Activated T-cell treated with anti-CD3 and anti-CD28 coated beads for 48 hours (primary cell): ENCODE data around the gene ZNF837.
"Not testable (repeated sequence)": the region's sequence is repeated elsewhere in the genome, so short reads cannot be mapped to it uniquely, and the experiment has no call there.

Source experiments
- DNase-seq: peaks from one replicate; pipeline ENCODE4 v3.0.0-alpha.2; 2020; ENCODE audit warnings: low read depth

The ZNF837 gene

GRCh38 chr19:58395979-58396627 lies 15.3 kb upstream of the ZNF837 start:
- DNase-seq = no peak

- no peak for DNase-seq
These were observed 14.6 kb upstream of the ZNF837 start, which contains the start of gene RNF225 for GRCh38 chr19:58395220-58395978. Gene RNF225, plus strand, starts transcription at chr19:58395656. Its CDS starts 434 bp downstream, at chr19:58396090.

GRCh38 chr19:58394821-58395219 lies 14.0 kb upstream of the ZNF837 start:
- no peak for DNase-seq

DNA sequence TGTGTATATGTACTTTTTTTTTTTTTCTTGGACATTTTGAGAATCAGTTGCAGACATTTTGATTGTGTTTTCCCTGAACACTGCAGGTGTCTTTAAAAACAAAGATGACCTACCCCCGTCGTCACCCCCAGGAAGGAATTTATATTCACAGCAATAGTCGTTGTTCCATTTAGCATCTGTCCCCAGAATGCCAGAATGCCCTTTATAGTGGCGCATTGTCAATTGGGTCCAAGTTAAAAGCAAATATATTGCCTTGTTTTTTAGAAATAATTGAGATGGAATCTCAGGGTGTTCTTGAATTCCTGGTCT lies 12.8 kb upstream of the ZNF837 start:
- no peak for DNase-seq

DNA sequence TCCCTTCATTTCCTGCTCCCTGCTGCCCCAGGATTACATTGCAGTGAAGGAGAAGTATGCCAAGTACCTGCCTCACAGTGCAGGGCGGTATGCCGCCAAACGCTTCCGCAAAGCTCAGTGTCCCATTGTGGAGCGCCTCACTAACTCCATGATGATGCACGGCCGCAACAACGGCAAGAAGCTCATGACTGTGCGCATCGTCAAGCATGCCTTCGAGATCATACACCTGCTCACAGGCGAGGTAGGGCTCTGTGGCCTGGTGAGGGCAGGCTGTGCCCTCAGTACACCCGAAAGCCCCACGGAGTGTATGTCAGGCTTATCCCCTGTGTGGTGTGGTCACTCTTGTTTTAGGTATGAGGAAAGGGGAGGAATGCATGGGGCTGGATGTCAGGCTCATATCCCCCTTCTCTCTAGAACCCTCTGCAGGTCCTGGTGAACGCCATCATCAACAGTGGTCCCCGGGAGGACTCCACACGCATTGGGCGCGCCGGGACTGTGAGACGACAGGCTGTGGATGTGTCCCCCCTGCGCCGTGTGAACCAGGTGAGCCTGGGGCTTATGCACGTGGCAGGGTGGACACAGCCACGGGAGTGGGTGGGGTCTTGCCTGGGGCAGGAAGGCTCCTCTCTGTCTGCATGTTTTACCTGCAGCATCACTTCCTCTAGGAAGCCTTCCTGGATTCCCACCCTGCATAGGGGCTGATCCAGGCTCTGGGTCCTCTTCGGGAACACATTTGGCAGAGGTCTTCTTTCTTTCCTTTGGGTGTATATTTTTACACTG lies 12.3 kb upstream of the ZNF837 start:
- no peak for DNase-seq

DNA sequence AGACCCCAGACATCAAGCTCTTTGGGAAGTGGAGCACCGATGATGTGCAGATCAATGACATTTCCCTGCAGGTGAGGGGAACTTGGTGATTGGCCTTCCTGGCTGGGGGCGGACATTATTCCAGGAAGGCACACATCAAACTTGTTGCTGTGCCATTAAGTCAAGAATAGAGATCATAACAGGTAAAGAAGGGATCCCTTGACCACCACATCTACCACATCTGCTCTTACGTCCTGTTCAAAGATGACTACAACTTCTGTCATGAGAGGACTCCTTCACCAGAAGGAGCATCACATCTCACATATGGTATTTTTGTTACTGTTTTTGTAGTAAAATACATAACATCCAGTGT lies 7.3 kb upstream of the ZNF837 start:
- no peak for DNase-seq

DNA sequence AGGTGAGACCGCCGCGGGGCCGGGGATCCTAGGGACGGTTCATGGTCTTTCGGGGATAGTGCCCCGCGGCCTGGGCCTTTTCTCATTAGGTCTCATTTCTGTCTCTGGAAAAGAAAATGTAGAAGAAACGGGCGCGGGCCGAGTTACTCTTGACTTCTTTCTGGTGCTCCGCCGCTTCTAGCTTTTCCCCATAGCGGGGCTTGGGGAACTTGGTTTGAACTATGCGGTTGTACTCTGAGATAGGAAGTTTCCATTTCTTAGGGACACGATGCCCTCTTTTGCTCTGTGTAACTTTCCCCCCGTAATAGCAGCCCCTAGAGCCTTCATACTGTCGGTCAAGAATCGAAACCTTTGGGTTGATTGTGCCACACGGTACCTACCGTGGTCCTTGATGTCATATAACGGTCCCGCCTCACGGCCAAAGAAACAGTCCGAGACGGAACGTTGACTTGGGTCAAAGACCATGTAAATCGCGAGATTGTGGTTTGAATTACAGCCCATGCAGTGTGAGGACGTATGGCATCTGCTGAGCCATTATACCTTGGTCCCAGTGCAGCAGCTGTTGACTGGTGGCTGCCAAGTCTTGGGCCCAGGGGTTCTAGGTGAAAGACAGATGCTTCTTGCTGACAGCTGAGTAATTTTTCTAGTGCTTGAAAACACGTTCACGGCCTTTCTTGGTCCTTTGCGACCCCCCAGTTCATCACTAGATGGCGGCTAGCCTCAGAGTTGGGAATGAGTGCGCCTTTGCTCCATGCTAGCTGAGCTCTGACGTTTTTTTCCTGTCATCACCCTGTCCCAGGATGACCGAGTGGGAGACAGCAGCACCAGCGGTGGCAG lies 6.7 kb upstream of the ZNF837 start:
- DNase-seq = no peak

DNA sequence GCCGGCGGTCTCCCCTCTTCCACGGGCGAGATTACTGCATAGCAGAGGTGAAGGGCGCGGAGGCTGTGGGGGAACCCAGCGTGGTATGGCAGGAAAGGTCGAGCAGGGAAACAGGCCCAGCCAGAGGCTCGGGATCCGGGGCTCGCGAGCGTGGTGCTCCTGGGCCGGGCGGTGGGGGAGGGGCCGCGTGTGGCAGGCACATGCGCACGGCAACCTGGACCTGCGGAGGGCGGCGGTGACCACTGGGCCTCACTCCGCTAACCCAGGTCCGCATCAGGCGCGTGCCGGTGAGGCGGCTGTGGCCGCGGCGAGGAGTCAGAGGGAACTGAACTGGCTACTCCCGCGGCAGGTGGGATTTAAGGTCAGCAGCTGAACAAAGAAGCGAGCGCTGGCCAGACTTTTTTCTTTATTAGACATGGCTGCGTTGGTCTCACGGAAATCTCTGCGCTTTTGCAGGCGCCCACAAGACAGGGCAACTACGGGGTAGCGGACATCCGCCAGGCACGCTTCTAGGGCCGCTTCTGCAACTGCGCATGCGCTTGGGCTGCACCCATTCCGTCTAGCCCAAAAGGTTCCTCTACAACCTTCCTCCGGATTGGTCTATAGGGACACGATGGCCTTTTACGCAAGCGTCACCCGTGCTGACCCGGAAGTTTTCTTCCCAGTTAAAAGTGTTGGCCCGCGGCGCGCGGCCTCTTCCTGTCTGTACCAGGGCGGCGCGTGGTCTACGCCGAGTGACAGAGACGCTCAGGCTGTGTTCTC lies 5.9 kb upstream of the ZNF837 start, which contains the start of gene RPS5:
Gene RPS5, plus strand, starts transcription at position 694 of the 762 bp plus-strand sequence. CDS start 869 bp downstream, outside the sequence.
- DNase-seq = peak; percentile 93

DNA sequence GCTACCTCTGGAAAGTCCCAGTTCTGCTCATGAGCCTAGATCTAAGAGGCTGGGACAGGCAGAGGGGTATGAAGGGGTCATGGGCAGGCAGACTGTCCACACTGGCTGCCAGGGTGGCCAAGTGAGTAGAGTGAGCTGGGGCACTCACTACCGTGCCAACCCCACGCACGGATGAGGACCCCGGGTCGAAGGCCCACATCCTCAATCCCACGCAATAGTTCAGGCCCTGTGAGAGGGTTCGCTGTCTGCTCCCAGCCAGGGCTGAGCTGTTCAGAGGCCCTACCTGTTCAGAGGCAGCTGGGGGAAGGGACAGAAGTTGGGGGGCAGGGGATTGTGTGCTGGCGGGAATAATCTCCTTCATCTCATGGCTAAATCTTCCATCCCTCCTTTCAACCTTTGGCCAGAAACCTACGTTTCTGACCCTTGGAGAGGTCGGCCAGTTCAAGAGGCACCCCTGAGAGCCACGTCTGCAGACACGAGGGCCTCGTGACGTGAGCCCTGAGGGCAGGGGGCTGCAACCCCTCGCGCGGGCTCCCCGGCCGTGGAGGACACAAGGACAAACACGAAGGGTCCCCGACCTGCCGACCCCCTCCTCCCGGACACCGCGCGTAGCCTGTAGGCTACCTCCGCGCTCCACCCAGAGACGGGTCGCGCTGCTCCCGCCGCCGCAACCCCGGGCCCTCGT lies 5.2 kb upstream of the ZNF837 start:
- DNase-seq = no peak

DNA sequence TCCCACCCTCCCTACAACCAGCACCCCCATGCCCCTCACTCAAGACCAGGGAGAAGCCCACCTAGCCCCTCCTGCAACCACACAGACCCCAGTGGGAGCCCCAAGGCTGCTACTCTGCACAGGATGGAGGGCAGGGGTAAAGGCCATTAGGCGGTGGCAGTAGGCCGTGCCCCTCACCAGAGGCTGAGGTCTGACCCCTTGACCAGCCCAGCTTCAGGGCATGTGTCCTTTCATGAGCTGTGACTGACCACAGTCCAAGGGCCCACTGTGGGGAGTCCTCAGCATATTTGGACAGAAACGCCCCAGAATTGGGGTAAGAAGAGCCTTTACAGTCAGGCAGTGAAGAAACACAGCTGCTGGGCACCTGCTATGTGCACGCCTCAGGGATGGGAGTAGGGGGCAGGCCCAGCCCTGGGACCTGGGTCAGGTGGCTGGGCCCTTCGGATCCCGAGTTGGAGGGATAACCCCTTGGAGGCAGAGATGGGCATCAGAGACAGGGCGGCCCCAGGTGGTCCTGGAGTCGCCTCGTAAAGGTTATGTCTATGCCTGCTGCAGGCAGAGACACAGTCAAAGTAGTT lies 4.6 kb upstream of the ZNF837 start:
- DNase-seq = no peak

- no peak for DNase-seq
These were observed 2.3 kb upstream of the ZNF837 start for GRCh38 chr19:58382997-58383603.

DNA sequence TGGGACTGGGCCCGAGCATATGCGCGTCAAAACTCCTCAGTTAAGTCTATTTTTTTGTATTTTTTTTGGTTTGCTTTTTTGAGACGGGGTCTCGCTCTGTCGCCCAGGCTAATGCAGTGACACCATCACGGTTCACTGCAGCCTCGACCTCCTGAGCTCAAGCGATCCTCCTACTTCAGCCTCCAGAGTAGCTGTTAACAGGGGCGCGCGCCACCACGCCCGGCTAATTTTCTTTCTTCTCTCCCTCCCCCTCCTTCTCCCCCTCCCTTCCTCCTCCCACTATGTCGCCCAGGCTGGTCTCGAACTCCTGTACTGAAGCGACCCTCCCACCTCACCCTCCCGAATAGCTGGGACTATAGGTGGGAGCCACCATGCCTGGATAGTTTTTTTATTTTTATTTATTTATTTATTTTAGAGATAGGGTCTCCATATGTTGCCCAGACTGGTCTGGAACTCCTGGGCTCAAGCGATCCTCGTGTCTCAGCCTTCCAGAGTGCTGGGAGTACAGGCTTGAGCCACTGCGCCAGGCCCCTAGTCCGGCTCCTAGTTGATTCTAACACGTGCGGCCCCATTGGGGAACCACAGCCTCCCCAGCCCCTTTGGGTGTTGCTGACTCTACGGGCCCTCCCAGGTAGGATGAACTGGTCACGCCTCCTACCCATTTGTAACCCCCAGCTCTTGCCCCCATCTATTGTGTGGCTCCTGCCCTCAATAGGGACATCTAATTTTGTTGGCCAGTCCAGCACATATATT lies 806 bp upstream of the ZNF837 start:
- DNase-seq = no peak

GRCh38 chr19:58380037-58380661 lies 681 bp downstream of the ZNF837 start:
- DNase-seq = no peak

- DNase-seq = no peak
These were observed 1.6 kb downstream of the ZNF837 start for GRCh38 chr19:58379246-58379645.

DNA sequence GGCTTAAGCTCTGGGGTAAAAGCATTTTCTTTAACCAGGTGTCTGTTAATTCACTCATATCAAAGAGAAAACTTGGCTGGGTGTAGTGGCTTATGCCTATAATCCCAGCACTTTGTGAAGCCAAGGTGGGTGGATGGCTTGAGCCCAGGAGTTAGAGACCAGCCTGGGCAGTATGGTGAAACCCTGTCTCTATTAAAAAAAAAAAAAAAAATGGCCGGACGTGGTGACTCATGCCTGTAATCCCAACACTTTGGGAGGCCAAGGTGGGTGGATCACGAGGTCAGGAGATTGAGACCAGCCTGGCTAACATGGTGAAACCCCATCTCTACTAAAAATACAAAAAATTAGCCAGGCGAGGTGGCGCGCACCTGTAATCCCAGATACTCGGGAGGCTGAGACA lies 4.1 kb downstream of the ZNF837 start:
- not testable (repeated sequence) for DNase-seq

- DNase-seq = no peak
These were observed 6.6 kb downstream of the ZNF837 start for GRCh38 chr19:58374200-58374599.

GRCh38 chr19:58372311-58373133 lies 8.3 kb downstream of the ZNF837 start:
- no peak for DNase-seq
